Midbrain (tissue), 1 donor: ENCODE measurements around the gene BDNF.

ENCODE experiments used
- DNase-seq: peaks from one replicate; lab custom pipeline; 2025; lab: John Stamatoyannopoulos, UW

The BDNF gene

DNA sequence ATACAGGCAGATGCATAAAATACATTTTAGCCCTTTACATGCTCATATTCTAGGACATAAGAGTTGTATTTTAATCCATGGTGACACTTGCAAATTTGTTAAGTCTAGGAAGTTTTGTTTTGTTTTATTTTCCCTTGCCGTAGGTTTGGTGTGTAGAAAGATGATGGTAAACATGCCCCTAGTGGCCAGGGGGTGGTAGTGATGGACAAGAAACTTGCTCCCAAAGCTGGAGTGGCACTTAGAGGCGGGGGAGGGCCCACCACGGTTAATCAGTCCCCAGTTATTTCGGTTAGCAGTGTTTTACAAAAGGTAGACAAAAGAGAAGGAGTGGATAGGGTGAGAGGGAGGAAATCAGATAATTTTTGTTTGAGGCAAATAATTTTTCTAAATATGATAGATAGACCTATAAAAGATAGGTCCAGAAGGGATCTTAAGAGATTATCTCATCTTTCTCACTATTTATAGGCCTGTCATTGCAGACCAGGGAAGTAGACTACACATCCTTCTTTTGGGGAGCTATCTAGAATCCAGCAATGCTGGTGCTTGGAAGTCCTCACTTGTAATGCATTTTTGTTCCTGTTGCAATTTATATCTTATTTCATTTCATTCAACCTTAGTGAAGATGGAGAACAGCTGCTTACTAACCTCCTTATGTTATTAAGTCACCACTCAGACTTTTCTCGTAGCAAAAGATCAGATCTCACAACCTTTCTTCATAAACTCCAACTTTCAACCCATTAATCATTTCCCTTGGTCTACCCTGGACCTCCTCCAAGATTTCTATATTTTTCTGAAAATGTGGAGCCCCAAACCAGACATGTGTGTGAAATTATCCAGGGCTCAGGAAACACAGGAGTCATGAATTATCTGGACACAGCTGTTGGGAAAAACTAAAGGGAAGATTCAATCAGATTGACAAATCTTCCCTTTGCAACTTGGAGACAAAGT lies 5.9 kb upstream of the BDNF start:
- no peak for DNase-seq

GRCh38 chr11:27703481-27703880 lies 3.2 kb upstream of the BDNF start:
- DNase-seq: no peak

DNA sequence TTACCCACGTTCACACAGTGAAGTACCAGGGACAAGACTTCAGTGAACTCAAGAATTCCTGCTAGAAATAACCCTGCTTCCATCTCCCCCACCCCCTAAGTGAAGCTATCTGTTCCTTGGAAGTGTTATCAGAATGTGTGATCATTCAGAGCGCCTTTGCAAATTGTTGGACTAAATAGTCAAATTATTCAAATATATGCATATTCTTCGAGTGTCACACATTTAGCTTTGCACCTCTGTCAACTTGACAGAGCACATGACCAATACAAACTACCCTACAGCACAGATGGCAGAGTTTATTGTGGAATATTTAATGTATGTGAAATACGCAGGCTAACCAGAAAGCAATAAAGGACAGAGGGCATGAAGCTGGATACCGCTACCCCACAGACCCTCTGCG lies 2.6 kb upstream of the BDNF start:
- no peak for DNase-seq

GRCh38 chr11:27701355-27702105 lies 1.3 kb upstream of the BDNF start:
- DNase-seq: peak; percentile 10

DNA sequence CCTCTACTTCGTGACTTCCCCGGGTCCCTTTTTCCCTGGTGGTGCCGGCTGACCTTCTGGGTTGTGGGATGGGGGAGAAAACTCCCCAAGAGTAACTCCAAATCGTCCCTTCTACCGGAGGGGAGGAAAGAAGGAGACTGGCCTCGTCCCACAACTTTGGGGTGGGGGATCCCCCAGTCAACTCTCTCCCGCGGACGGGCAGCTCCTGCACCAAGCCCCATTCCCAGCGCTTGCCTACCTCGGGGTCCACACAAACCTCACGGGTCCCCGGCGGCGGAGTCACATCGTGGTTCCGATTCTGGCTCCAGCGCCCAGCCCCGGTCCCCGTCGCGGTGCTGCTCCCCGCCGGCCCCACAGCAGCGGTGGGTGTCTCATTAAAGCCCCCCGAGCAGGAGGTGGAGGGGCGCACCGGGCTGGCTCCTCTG lies 317 bp downstream of the BDNF start:
- no peak for DNase-seq

- DNase-seq: no peak
These were observed 871 bp downstream of the BDNF start for GRCh38 chr11:27699242-27699925.

- peak; percentile 77 for DNase-seq
These were observed 1.4 kb downstream of the BDNF start for GRCh38 chr11:27698872-27699241.

DNA sequence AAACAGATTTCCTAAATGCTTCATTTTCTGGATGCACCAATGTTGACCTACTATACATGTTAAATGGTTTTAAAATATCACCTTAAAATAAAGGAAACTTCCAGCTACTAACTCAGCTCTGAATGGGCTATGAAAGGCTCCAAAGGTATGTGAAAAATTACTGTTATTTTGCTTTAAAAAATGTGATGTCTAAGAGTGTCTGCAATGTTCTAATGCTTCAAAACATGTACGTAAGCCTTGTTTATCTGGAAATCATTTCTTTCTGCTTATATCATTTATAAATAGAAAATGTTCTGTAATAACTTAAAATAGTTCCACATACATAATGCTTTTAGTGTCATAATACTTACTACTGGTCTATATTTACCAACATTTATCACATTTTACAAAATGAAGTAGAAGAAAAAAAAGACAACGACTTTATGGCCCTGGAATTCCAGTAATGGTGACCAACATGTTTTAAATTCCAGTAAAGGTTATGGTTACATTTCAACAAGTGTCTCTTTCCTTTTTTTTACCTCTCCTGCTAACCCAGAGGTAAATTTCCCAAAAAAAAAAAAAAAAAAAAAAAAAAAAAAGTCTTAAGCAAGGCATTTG lies 2.5 kb downstream of the BDNF start:
- DNase-seq: no peak

GRCh38 chr11:27696961-27697360 lies 3.3 kb downstream of the BDNF start:
- no peak for DNase-seq

DNA sequence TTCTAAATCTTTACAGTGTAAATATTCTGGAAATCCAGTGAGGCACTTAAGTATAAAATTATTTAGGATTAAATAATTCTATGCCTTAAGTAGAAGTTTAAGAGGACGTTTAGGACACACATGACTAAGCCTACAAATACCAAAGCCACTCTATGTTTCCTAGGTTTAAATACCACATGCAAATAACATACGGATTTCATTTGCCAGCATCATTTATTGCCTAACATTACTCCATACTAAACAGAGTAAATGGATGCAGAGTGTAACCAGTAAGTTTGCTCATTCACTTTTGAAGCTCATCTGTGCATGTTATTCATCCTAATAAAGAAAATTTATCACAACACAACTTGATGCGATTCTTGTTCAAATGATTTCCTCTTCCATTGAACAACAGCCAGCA lies 4.1 kb downstream of the BDNF start:
- DNase-seq: no peak

- peak; percentile 5 for DNase-seq
These were observed 5.3 kb downstream of the BDNF start for GRCh38 chr11:27694992-27695391.

GRCh38 chr11:27693398-27693797 lies 6.9 kb downstream of the BDNF start:
- no peak for DNase-seq

DNA sequence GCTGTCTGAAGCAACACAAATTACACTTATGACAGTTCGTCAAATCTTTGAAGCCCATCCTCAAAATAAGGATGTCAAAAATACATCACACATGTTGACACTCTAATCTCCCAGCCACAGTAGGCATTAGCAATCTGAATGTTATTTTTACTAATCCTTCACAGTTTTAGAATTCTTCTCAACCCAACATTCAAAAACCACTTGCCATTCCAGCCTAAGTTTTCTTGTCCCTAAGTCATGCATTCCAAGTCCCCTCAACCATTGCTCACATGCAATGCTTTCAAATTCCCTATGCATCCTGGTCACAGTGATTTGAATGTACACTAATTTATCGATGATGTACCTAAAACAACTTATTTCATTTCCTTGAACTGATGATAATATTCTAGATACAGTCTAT lies 7.5 kb downstream of the BDNF start:
- DNase-seq: no peak

DNA sequence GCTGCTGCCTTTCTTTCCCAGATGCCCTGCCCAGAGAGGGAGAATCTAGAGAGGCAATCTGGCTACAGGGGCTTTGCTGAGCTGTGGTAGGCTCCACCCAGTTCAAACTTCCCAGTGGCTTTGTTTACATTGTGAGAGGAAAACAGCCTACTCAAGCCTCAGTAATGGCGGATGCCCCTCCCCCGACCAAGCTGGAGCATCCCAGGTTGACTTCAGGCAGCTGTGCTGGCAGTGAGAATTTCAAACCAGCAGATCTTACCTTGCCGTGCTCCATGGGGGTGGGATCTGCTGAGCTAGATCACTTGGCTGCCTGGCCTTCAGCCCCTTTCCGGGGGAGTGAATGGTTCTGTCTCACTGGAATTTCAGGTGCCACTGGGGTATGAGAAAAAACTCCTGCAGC lies 12.2 kb downstream of the BDNF start:
- no peak for DNase-seq

GRCh38 chr11:27681664-27682063 lies 18.6 kb downstream of the BDNF start:
- DNase-seq: no peak

- no peak for DNase-seq
These were observed 20.9 kb downstream of the BDNF start for GRCh38 chr11:27679136-27680015.

GRCh38 chr11:27678242-27678641 lies 22.0 kb downstream of the BDNF start:
- DNase-seq: no peak

DNA sequence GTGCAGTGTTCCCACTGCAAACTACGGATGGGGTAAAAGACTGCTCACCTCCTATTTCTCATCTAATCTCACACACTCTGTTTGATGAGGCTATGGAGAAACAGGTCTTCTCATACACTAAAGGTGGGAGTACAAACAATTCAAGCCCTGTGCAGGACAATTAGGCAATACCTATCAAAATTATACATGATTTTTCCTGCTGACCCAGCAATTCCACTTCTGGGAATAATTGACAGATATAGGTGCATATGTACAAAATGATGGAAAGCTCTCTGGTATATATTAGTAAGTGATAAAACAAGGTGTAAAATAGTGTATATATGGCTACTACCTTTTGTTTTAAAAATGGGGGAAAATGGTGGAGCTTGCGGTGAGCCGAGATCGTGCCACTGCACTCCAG lies 23.1 kb downstream of the BDNF start:
- no peak for DNase-seq

DNA sequence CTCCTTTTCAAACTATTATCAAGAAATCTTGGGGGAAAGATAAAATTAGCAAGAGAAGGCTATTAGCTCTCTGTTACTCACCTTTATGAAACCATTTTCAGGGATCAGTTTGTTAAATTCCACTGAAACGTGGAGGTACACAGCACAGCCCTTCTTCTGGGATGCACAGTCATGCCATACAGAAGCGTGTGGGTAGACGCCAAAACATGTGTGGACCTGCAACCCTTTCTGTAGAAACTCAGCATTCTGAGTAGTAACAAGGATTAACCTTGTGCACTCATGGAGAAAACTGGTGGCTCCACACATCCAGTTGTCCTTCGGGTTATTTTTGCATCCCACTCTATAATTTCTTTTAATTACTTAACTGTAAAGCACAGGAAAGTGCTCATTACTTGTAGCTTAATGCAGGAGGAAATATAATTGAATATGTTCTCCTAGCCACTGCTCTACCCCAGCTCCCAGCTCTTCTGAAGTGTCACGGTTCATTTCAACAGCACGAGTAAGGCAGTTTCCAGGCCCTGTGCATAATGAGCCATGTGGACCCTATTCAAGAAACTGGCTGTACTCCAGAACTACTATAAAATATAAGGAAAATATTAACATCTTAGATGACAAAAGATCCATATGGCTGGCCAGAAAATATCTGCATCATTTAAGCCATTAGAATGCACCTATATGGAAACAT lies 26.1 kb downstream of the BDNF start:
- no peak for DNase-seq

DNA sequence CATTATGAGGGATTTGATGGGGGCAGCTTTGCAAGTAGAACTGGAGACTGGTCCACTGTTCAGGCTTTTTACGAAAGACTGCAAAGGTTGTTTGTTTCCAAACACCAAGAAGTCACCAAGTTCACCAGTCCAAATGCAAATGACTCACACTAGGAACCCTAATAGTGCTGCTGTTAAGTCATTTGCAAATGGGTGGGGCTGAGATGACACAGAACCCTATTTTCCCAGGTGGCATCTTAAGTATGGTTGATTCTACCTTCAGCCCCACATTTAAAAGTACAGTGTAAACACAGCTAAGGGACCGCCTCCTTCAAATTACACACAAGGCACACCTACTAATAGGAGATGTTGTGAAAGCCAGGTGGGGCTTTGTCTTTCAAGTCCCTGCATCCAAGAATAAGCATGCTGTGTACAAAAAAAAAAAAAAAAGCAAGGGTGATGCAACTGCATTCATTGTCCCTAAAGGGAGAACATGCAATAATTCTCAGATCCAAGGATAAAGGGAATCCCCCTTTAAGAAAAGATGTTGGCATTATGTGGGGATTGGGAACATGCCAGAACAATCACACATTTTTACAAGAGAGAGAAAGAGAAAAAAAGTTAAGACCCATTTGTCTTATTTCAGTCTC lies 27.3 kb downstream of the BDNF start:
- DNase-seq: no peak
